Ishikawa (cell line): ENCODE measurements around the gene GABRB1.

Experiments
- CEBPB ChIP-seq: IDR thresholded peaks from 2 replicates; pipeline ENCODE4 v1.6.1; 2012
- CREB1 ChIP-seq: IDR thresholded peaks from 2 replicates; pipeline ENCODE4 v1.6.1; 2012; ENCODE audit warnings: low read depth
- EGR1 ChIP-seq: IDR thresholded peaks from 2 replicates; pipeline ENCODE4 v1.6.1; 2012
- EP300 ChIP-seq: IDR thresholded peaks from 2 replicates; pipeline ENCODE4 v1.6.1; 2012; ENCODE audit warnings: borderline replicate concordance
- FOXM1 ChIP-seq: IDR thresholded peaks from 2 replicates; pipeline ENCODE4 v1.6.1; 2012; ENCODE audit warnings: low read depth, borderline replicate concordance
- MAX ChIP-seq: IDR thresholded peaks from 2 replicates; pipeline ENCODE4 v1.6.1; 2012
- NFIC ChIP-seq: IDR thresholded peaks from 2 replicates; pipeline ENCODE4 v1.6.1; 2012
- RAD21 ChIP-seq: IDR thresholded peaks from 2 replicates; pipeline ENCODE4 v1.6.1; 2012; ENCODE audit warnings: low read depth
- REST ChIP-seq: IDR thresholded peaks from 2 replicates; pipeline ENCODE4 v1.6.1; 2012; ENCODE audit warnings: low read depth, mild to moderate bottlenecking
- TAF1 ChIP-seq: IDR thresholded peaks from 2 replicates; pipeline ENCODE4 v1.6.1; 2012; ENCODE audit warnings: low read depth, mild to moderate bottlenecking
- TCF12 ChIP-seq: IDR thresholded peaks from 2 replicates; pipeline ENCODE4 v1.6.1; 2012; ENCODE audit warnings: low read depth
- TEAD4 ChIP-seq: IDR thresholded peaks from 2 replicates; pipeline ENCODE4 v1.6.1; 2012
- USF1 ChIP-seq: IDR thresholded peaks from 2 replicates; pipeline ENCODE4 v1.6.1; 2012
- YY1 ChIP-seq: IDR thresholded peaks from 2 replicates; pipeline ENCODE4 v1.6.1; 2012; ENCODE audit warnings: low read depth
- ZBTB7A ChIP-seq: IDR thresholded peaks from 2 replicates; pipeline ENCODE4 v1.6.1; 2012; ENCODE audit warnings: low read depth

GABRB1 gene

DNA sequence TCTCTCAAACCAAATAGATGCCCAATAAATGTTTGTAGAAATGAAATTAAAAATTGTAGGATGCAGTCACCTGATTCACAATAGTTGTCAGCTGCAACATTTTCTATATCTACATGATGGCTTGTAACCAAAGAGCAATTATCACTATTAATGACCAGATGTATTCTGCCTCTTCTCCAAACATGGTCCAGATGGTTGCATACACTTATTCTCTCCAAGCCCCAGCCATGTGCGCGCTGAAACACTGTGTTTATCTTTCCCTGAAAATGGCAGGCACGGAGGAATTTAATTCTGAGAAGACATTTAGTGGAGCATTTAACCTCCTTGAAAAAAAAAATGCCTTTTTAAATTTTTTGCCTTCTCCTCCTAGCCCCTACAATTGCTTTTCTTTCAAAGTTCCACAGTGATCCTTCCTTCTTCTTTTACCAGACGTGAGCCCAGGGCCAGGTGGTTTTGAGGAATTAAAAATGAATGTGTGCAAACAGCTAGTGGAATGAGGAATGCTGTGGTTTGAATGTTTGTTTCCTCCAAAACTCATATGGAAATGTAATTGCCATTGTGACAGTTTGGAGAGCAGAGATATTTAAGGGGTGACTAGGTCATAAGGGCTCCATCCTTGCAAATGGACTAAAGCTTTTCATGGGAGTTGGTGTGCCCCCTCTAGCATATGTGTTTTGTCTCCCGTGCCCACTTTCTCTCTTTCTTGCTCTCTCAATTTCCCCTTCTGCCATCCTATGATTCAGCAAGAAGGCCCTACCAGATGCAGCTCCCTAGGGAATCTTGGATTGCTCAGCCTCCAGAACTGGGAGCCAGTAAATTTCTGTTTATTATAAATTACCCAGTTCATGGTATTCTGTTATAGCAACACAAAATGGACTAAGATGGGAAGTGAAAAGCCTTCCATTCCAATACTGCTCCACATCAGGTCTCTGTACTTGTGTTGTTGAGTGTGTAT is 136.0 kb downstream of the GABRB1 start:
- no peak for TF ChIP-seq TAF1
- no peak for TF ChIP-seq NFIC
- no peak for TF ChIP-seq RAD21
- TF ChIP-seq CEBPB = no peak
- TF ChIP-seq TEAD4 = no peak
- no peak for TF ChIP-seq YY1
- no peak for TF ChIP-seq FOXM1
- no peak for TF ChIP-seq EGR1
- no peak for TF ChIP-seq ZBTB7A
- no peak for TF ChIP-seq TCF12
- no peak for TF ChIP-seq MAX
- TF ChIP-seq EP300 = no peak
- TF ChIP-seq CREB1 = no peak

DNA sequence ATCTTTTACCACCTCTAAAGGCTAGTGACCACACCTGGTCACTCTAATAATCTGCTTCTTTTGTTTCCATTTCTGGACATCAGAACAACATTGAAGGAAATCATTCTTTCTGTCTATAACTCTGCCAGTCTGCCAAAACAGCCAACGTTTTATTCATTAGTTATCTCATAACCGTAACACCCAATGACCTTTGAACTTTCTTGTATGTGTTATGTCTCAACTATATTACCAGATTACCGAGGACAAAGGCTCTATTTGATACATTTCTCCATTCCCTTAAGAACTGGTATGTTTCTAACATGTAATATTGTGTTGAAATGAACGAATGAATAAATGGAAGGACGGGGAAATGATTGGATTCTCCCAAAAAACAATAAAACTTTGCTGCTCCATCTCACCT is 152.7 kb downstream of the GABRB1 start:
- TF ChIP-seq USF1 (no peak), EP300 (no peak), TEAD4 (no peak)

DNA sequence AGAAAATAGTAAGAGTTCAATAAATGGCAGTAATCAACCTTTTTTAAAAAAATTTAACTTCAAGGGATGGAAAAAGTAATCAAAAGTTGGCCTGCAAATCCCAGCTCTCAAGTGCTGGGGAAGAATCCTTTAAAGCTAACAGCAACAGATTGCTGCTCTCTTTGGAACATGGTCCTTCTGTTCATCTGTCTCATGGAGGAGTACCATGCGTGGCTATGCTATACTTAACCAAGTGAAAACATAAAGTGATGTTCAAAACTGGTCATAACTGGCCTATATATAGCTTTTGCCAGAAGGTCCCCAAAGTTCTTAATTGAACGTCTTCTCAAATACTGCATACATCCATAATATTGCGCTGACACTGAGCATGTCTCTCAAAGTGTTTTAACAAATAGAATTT is 154.4 kb downstream of the GABRB1 start:
- TF ChIP-seq FOXM1 = no peak
- TF ChIP-seq TCF12 = no peak
- TF ChIP-seq EGR1 = no peak
- TF ChIP-seq EP300 = no peak
- no peak for TF ChIP-seq REST
- TF ChIP-seq USF1 = no peak
- TF ChIP-seq NFIC = no peak
- TF ChIP-seq CEBPB = no peak
- no peak for TF ChIP-seq TAF1
- TF ChIP-seq MAX = no peak
- no peak for TF ChIP-seq YY1

GRCh38 chr4:47187608-47188007 is 156.2 kb downstream of the GABRB1 start:
- TF ChIP-seq TCF12 (no peak), MAX (no peak), REST (no peak)

DNA sequence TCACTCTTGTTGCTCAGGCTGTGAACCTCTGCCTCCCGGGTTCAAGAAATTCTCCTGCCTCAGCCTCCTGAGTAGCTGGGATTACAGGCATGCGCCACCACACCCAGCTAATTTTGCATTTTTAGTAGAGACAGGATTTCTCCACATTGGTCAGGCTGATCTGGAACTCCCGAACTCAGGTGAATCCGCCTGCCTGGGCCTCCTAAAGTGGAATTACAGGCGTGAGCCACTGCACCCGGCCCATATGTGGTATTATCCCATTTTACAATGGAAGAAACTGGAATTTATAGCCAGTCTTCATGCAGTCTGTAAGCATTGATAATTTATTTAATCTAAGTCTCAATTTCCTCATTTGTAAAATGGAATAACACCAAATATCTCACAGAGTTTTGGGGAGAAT is 161.8 kb downstream of the GABRB1 start:
- TF ChIP-seq TCF12 (no peak), NFIC (no peak), USF1 (no peak), EGR1 (no peak), TEAD4 (no peak), CEBPB (no peak)
